ENCODE measurements around the gene LRRC8D.

The LRRC8D gene

DNA sequence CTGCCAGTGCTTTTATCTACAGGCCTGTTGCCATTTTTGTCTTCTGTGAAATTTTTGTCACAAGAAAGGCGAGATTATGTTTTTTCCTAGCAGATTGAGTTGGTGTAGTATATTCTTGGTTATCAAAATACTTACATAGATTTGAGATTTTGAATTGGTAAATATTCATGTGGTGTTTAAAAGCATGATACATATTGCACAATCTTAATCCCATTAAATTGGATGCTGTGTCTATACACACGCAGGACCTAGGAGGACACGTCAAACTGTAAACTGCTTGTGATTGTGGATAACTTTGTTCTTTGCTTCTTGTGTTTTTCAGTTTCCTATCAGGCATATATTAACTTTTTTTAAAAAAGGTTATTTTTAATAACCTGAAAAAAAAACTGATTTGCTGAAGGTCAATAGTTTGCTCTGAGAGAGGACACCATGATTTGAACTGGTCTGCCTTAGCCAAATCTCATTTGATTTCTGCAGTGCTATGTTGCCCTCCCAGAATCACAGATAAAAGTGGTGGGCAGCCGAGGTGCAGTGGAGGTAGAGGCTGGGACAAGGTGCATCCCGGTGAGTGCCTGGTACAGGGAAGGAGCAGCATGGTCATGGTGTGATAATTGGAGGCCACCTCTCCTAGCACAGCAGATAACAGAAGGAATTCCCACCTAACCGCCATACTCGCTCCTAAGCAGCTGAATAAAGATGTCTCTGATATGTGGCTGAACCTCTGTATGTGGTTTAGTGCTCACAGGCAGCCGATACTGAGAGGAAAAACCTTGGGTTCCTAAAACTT, 76.7 kb downstream of the LRRC8D start:
- ATAC-seq: no peak

- no peak for ATAC-seq
Observed at GRCh38 chr1:89898150-89898549, 77.3 kb downstream of the LRRC8D start.

DNA sequence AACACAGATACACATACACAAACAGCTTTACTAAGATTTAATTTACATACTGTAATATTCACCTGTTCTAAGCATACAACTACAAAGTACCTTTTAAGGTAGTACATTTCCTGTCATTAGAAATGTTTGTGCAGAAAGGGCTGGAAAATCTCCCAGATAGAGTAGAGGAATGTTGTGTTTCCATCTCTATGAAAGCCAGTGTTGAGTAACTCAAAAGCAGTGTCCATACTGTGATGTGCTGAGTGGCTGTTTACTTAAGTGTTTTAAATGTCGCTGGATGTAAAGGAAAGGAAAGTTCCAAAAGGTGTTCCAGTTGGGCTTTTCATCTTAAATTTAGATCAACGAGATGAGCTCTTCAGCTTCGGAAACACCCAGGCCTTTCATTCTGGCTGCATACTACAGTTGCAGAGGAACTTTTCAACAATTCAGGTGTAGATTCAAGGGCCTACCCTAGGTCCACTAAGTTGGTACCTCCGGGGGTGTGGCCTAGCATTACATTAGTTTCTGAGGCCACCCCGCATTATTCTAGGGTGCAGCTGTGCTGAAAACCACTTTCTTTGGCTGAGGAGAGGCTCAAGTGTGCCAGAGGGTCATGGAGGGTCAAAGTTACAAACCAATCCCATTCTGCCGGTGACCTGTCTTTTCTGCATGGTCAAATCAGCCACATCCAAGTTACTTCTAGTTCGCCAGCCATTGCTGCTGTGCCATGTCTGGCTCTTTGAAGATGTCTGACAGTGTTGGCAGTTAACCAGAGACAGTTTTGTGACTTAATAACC, 78.1 kb downstream of the LRRC8D start:
- ATAC-seq: no peak

- ATAC-seq: no peak
Observed at GRCh38 chr1:89900323-89900722, 79.5 kb downstream of the LRRC8D start.

DNA sequence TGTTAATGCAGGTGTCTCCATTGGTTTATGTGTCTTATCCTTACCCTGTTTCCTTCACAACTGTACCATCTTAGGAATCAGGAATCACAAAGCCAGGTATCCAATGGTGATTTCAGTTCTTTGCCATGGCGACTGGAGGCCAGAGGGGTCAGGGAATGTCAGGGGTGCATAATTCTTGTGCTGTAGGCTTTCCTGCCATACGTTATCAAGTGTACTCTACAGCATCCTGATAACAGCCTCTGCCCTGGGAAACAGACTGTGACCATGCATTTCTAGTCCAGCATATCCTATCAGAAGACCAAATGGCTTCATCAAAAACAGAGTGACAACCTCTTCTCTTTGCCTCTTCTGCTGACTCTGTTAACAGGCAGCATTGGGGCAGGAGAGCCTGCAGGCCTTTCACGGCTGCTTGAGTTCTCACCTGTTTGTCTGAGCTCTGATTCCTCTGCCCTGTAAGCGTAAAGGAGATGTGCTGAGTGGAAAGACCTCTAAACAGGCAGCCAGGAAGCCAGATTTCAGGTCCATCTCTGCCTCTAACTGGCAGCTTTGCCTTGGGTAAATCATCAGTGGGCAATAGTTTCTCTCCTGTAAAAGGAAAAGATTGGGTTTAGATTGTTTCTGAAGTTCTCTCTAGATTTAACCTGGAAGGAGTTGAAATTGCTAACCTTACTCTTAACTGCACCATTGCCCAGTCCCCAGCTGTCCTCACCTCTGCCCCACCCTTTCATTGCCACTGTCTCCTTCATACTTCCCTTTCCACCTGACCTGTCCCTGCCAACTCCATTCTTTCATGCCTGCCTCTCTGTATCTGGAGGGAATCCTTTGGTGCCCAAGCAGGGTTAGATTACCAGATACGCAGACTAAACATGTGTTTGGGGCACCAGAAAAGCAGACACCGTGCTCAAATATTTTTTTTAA, 80.2 kb downstream of the LRRC8D start:
- no peak for ATAC-seq

DNA sequence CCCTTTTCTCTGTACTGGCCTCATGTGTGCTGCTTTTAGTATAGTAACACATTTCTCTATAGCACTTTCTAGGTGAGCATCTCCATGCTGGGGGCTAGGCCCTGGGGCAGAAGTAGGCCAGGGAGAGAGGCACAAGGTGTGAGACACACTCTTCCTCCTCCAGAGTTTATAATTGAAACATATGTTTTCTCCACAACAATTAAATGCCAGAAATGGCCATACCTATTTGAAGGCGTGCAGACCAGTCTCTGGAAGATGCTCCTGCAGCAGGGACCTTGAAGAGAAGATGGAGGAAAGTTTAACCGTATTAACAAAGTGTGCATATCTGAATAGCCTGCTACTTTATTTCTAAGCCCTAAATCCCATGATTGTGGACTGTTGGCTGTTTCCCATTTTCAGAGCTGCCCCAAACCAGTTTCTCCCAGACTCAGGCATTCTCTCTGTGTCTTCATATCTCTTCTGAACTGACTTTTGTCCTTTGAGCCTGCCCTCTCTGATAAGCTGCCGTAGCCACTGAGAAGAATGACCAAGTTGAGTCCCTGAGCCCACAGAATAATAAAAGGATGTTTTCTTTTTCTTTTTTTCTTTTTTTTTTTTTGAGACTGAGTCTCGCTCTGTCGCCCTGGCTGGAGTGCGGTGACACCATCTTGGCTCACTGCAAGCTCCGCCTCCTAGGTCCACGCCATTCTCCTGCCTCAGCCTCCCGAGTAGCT, 81.3 kb downstream of the LRRC8D start:
- no peak for ATAC-seq

DNA sequence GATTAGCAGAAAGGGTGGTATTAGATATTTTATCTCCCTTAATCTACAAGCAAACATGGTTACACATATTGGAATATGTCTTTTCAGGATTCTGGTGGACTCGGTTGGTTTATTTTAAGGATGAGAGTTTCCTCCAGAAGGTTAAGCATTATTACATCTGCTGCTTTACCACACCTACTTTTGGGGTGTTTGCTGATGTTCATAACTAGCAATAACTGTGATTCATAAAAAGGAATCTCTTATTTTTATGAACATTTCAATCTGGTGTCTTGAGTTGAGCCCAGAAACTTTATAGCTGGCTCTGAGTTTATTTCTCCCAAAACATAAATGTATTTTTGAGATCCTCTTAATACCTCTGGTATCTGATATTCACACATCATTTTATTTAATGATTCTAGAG, 82.7 kb downstream of the LRRC8D start:
- no peak for ATAC-seq

DNA sequence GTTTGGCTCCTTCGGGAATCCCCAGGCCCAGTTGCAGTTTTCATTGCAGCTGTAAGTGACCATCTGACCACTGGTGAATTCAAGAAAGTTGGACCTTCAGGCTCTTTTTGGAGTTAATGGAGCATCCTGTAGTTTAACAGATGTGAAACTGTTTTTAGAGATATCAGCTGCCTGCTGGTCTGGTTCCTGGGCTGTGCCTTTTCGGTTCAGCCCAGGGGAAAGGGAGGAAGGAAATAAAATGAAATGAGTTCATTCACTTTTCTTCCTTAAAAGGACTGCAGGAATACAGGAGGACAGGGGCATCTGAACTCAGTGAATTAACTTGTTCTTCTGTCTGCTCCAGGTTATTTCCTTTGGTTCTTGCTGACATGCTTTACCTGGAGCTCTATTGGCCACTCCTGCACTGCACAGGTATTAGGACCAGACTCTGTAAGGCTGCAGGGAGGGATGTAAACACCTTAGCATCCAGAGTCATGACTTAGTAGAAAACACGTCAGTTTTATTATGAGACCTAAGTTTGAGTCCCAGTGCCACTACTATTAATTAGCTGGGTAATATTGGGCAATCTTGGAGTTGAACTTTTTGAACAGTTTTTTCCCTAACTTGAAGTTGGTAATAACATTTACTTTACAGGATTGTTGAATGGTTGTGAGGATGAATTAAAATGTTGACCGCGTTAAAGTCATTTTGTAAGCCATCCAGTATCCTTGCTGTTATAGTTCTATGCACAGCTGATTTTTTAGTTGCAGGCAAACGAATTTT, 83.6 kb downstream of the LRRC8D start:
- ATAC-seq: no peak

DNA sequence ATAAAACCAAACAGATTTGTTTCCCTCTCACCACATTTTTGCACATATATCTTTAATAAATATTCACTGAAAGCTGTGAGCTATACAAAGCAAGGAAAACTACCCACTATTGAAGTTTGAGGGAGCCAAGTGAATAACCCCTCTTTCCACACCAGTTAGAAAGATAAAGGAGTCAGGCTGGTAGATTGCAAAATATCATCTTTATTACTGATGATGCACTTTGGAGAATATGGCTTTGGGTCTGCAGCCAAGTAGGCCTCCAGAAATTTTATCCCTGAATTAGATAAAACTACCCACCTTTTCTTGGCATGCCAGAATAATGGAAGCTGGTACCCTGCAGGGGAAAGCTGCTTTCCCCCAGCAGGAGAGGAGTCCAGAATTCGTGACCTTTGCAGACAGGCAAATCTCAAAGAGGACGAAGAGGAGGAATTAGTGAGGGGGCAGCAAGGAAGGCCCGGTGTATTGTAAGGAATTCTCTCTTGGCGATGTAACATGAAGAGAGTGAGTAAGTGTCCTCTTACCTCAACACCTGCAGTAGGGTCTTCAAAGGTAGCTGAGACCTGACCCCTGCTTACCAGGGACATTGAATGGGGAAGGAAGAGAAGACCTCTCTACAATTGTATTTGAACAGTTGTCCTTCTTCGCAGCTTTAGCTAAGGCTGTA, 84.7 kb downstream of the LRRC8D start:
- ATAC-seq: no peak

DNA sequence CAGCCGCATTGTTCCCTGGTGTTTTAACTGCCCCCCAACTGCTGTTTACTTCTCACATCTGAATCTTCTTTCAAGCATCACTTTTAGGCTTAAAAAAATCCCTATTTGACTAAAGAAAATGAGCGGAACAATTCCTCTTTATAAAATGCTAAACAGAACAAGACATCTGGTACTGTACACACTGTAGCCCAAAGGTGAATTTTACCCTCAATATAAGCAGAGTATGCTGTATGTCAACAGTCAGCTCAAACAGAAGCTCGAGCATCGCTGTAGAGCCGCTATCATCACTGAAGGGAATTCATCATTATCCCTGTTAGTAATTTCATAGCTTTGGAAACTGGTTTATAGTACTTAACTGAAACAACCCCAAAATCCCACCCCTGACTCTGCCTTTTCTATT, 85.3 kb downstream of the LRRC8D start:
- no peak for ATAC-seq

DNA sequence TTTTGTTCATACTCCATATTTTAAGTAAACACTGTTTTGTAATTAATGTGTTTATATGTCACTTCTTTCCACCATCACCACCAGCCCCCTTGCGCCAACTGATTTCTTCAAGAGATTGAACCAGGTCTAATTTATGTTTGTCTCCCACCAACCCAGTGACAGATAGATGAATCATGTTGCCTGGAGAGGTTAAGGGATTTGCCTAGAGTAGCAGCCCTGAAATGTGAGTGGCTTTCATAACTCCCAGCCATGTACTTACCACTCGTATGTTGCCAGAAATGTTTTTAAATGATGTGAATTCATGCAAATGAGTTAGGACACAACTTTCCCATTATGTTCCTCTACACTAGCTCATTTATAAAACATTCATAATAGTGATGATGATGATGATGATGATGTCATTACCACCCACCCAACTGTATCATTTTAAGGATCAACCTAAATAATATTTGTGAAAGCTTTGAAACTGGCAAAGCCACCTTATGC, 86.9 kb downstream of the LRRC8D start:
- peak; percentile 45 to 64 for ATAC-seq

GRCh38 chr1:89908273-89908671, 87.4 kb downstream of the LRRC8D start:
- no peak for ATAC-seq

GRCh38 chr1:89908672-89909436, 88.0 kb downstream of the LRRC8D start:
- ATAC-seq: peak in 1 of 2 donors; percentile 28

GRCh38 chr1:89910268-89910667, 89.4 kb downstream of the LRRC8D start:
- no peak for ATAC-seq

DNA sequence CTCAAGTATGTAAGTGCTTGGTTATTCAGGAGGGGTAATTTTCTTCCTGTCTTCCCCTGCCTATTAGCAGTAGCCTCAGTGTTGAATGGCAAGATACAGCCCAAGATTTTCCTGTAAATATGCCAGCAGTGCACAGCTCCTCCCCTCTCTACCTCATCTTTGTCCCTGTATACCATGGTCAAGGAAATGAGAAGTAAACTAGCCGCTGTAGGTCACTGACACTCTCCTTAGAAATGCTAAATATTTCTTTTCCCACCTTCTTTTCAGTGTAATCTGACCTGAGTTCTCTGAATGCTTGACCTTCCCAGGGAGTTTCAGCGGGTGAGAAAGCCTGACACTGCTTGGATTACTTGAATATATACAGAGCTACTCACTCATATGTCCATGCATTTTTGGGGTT, 89.9 kb downstream of the LRRC8D start:
- ATAC-seq: no peak

DNA sequence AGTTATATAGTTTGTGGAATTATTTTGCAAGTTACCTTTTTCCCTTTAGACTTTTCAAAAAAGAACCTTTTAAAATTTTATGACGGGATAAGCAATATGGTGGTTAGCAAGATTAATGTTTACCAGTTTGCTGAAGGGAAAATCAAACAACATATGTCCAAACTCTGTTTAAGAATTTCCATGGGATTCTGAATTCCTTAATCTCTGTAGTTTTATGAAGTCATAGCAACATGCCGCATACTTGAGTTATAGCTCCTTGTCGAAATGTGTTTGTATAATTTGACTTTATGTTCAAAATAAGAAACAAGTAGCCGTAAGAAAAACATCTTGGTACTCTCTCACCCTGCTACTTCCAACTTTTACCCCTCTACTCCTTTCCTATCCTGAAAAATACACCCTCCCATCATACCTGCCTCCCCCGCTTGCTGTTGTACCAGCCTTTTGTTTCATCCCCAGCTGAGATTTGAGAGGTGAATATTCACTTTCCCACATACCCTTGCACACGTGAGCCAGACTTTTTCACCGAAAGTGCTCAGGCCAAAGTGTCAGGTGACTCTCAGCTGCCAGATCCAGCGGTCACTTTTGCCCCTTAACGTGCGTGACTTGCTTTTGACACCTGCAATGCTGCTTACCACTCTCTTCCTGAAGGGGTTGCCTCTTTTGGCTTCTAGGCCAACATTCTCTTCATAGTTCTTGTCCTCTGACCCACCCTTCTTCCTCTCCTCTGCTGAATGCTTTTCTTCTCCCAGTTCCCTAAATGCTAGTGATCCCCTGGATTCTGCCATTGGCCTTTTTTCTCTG, 90.6 kb downstream of the LRRC8D start:
- ATAC-seq: no peak

GRCh38 chr1:89912073-89912472, 91.2 kb downstream of the LRRC8D start:
- ATAC-seq: no peak

- no peak for ATAC-seq
Observed at GRCh38 chr1:89913353-89914095, 92.7 kb downstream of the LRRC8D start.
